ENCODE results near the gene RC3H1. TPM values are rescaled to one million over a fixed set of nuclear protein-coding genes. Genes with fewer than 3 reads are reported as not detected.
A peak's percentile ranks its signal among the peaks of the same experiment; 100 is the strongest.

RC3H1 gene
- polyA plus RNA-seq, 1 experiment = 10.6 TPM

- TF ChIP-seq, protein P1, sequence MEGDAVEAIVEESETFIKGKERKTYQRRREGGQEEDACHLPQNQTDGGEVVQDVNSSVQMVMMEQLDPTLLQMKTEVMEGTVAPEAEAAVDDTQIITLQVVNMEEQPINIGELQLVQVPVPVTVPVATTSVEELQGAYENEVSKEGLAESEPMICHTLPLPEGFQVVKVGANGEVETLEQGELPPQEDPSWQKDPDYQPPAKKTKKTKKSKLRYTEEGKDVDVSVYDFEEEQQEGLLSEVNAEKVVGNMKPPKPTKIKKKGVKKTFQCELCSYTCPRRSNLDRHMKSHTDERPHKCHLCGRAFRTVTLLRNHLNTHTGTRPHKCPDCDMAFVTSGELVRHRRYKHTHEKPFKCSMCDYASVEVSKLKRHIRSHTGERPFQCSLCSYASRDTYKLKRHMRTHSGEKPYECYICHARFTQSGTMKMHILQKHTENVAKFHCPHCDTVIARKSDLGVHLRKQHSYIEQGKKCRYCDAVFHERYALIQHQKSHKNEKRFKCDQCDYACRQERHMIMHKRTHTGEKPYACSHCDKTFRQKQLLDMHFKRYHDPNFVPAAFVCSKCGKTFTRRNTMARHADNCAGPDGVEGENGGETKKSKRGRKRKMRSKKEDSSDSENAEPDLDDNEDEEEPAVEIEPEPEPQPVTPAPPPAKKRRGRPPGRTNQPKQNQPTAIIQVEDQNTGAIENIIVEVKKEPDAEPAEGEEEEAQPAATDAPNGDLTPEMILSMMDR (IDR thresholded peaks at IDR 0.05; ENCODE audit: insufficient read depth, low read depth, low read length) = no peak
- no peak overlapping the region for H3K4me3 ChIP-seq (ENCODE audit: low read depth, low read length)
- ChIA-PET CTCF (no interaction called here), POLR2A (no interaction called here)
- no peaks in the 10 kb centered on the region for H3K36me3 ChIP-seq (ENCODE audit: control insufficient read depth, insufficient read depth, low read length)
- no peak for DNase-seq (ENCODE audit: low read depth)
- H3K27me3 ChIP-seq (ENCODE audit: control insufficient read depth, insufficient read depth, low read length) = no peaks in the 10 kb centered on the region
Measured at GRCh38 chr1:174032671-174033222, 10.6 kb upstream of the RC3H1 start.

GRCh38 chr1:174031099-174031498 is 8.9 kb upstream of the RC3H1 start:
- H3K36me3 ChIP-seq (ENCODE audit: control insufficient read depth, insufficient read depth, low read length) = no peaks in the 10 kb centered on the region
- POLR2A ChIA-PET = interaction anchor here (0.6 kb wide), 1 partner anchor 669 kb away, joined by 3 read pairs; no protein-coding TSS in a partner anchor
- H3K4me3 ChIP-seq (ENCODE audit: low read depth, low read length) = no peak overlapping the region
- TF ChIP-seq, protein P1 (IDR thresholded peaks at IDR 0.05; ENCODE audit: insufficient read depth, low read depth, low read length) = no peak
- no peak for DNase-seq (ENCODE audit: low read depth)
- CTCF ChIA-PET = interaction anchor here (0.6 kb wide), 2 partner anchors 9 to 79 kb away, joined by 4 to 5 read pairs; no protein-coding TSS in a partner anchor
- no peaks in the 10 kb centered on the region for H3K27me3 ChIP-seq (ENCODE audit: control insufficient read depth, insufficient read depth, low read length)

GRCh38 chr1:174028495-174028894 is 6.3 kb upstream of the RC3H1 start:
- ChIA-PET CTCF (interaction anchor here (0.7 kb wide), 1 partner anchor 168 kb away, joined by 3 read pairs; no protein-coding TSS in a partner anchor), POLR2A (no interaction called here)
- Histone ChIP-seq H3K27me3 (ENCODE audit: control insufficient read depth, insufficient read depth, low read length) (no peaks in the 10 kb centered on the region), H3K36me3 (ENCODE audit: control insufficient read depth, insufficient read depth, low read length) (no peaks in the 10 kb centered on the region), H3K4me3 (ENCODE audit: low read depth, low read length) (no peak overlapping the region)
- TF ChIP-seq, protein P1 (IDR thresholded peaks at IDR 0.05; ENCODE audit: insufficient read depth, low read depth, low read length) = no peak
- no peak for DNase-seq (ENCODE audit: low read depth)

GRCh38 chr1:174023440-174023839 is 1.3 kb upstream of the RC3H1 start:
- ChIA-PET CTCF (no interaction called here), POLR2A (no interaction called here)
- TF ChIP-seq, protein P1 (IDR thresholded peaks at IDR 0.05; ENCODE audit: insufficient read depth, low read depth, low read length) = no peak
- no peak for DNase-seq (ENCODE audit: low read depth)
- Histone ChIP-seq H3K36me3 (ENCODE audit: control insufficient read depth, insufficient read depth, low read length) (no peaks in the 10 kb centered on the region), H3K27me3 (ENCODE audit: control insufficient read depth, insufficient read depth, low read length) (no peaks in the 10 kb centered on the region), H3K4me3 (ENCODE audit: low read depth, low read length) (no peak overlapping the region)

DNA sequence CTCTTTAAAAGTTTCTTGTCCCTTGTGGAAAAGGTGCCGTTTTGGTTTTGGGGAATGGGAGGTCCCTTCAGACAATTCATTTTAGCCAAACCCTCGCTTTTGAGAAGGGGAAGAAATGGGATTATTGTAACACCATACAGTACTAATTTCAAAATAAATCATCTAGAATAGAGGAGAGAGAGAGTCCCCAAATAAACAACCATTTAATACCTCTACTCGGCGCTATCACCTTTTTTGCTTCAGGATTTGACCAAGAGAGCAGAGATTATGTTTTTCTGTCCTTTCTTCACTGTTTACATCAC is 770 bp upstream of the RC3H1 start:
- CTCF ChIA-PET = interaction anchor here (0.7 to 0.9 kb wide), 2 partner anchors 375 to 1278 kb away, joined by 3 read pairs; no protein-coding TSS in a partner anchor
- Histone ChIP-seq H3K36me3 (ENCODE audit: control insufficient read depth, insufficient read depth, low read length) (no peaks in the 10 kb centered on the region), H3K27me3 (ENCODE audit: control insufficient read depth, insufficient read depth, low read length) (no peaks in the 10 kb centered on the region), H3K4me3 (ENCODE audit: low read depth, low read length) (peak overlapping the region; percentile 79; the same call in 1 of the 2 replicates)
- POLR2A ChIA-PET = interaction anchor here (1.0 kb wide), 1 partner anchor 56 kb away, joined by 3 read pairs; no protein-coding TSS in a partner anchor
- TF ChIP-seq, protein P1 (IDR thresholded peaks at IDR 0.05; ENCODE audit: insufficient read depth, low read depth, low read length) = no peak
- DNase-seq (ENCODE audit: low read depth) = no peak
